Panc1 (cell line): ENCODE measurements around the gene SLC35E3.

Source experiments
- POLR2AphosphoS5 ChIP-seq: IDR thresholded peaks from 2 replicates; pipeline ENCODE4 v1.6.1; 2012; ENCODE audit warnings: mild to moderate bottlenecking, low read depth, low read length, moderate library complexity
- TF ChIP-seq, protein P1 (sequence below): fragments of 450-650 bp; IDR thresholded peaks from 2 replicates; pipeline ENCODE4 v1.5.1; 2017; ENCODE audit warnings: mild to moderate bottlenecking

DNA sequence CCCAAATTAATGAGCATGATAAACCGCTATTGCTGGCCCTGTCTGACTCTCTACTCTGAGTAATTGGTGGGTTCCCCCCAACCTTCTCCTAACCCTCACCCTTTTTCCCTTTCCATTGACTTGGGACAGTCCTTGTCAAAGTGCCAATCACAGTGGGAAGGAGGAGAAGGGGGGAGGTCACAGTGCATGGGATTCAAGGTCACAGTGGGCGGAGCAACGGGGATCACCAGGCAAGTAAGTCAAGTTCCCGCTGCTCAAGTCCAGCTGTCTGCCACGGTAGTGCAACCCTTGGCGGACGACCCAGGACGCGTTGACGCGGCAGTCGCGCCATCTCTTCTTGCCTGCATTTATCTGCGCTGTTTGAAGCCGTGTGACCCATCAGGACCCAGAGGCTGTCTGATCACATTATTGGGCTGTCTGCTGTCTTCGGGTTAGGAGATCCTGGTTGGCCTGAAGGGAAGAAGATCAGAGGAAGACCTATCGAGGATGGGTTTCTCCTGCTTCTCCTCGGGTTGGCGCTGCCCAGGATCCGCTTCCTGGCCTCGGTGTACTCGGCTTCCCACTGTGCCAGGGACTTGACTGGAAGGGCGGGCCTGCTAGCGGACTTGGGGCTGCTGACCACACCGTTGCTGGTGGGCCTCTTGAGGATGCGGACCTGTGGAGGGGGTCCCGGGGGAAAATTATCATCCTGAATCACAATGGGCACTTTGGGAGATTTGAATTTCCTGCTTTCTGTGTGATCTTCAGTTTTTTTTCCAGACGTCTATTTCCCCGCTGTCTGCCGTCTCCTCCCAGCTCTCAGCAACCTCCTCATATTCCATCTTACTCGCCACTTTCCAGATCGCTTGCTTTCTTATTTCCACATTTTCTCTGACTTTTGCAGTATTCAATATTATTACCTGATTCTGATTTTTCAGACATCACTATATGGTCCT is 58.9 kb downstream of the SLC35E3 start:
- TF ChIP-seq, protein P1, sequence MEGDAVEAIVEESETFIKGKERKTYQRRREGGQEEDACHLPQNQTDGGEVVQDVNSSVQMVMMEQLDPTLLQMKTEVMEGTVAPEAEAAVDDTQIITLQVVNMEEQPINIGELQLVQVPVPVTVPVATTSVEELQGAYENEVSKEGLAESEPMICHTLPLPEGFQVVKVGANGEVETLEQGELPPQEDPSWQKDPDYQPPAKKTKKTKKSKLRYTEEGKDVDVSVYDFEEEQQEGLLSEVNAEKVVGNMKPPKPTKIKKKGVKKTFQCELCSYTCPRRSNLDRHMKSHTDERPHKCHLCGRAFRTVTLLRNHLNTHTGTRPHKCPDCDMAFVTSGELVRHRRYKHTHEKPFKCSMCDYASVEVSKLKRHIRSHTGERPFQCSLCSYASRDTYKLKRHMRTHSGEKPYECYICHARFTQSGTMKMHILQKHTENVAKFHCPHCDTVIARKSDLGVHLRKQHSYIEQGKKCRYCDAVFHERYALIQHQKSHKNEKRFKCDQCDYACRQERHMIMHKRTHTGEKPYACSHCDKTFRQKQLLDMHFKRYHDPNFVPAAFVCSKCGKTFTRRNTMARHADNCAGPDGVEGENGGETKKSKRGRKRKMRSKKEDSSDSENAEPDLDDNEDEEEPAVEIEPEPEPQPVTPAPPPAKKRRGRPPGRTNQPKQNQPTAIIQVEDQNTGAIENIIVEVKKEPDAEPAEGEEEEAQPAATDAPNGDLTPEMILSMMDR, result no peak
- TF ChIP-seq POLR2AphosphoS5, result no peak
